Right lobe of liver (tissue), 4 donors: ENCODE data around the gene DLX1.

Experiments used
- CTCF ChIP-seq, 4 donors: fragments of 200-600 bp in 3 of 4; fragments of 450-650 bp in 1 of 4; IDR thresholded peaks; one replicate each; pipeline versions ENCODE4 v1.5.1 to v1.8.0; 2016 to 2022; ENCODE audit warnings: antibody characterized with exemption in 4 of 4, mild to moderate bottlenecking in 2 of 4
- POLR2A ChIP-seq: fragments of 450-650 bp; IDR thresholded peaks from one replicate; pipeline ENCODE4 v1.6.1; 2017; ENCODE audit warnings: antibody characterized with exemption, mild to moderate bottlenecking
- donor health status: DM: no; HTN: no; CAD: no.
- donor health status: DM: no; HTN: no; CAD: no.
- donor health status: DM: no; HTN: yes; CAD: no.

GRCh38 chr2:172090044-172090961 is 5.0 kb downstream of the DLX1 start:
- no peak for TF ChIP-seq CTCF (IDR thresholded peaks at IDR 0.05)
- TF ChIP-seq POLR2A: no peak
